A673 (cell line): ENCODE data around the gene PFDN2.

ENCODE experiments used
- EZH2 ChIP-seq: fragments of 200-600 bp; sonication (generic); IDR thresholded peaks from 2 replicates; pipeline ENCODE4 v1.6.1; 2017; ENCODE audit warnings: borderline replicate concordance, low read depth, mild to moderate bottlenecking, mixed read lengths, antibody characterized with exemption, low read length; ENCODE audit not compliant: poor library complexity, severe bottlenecking
- TF ChIP-seq, protein P1 (sequence below): fragments of 300-800, 200-600 bp; sonication (generic); conservative IDR thresholded peaks from 2 replicates; pipeline ENCODE4 v1.5.1; 2017; ENCODE audit warnings: low read depth, mild to moderate bottlenecking, antibody characterized with exemption, low read length, moderate library complexity, mixed read lengths

DNA sequence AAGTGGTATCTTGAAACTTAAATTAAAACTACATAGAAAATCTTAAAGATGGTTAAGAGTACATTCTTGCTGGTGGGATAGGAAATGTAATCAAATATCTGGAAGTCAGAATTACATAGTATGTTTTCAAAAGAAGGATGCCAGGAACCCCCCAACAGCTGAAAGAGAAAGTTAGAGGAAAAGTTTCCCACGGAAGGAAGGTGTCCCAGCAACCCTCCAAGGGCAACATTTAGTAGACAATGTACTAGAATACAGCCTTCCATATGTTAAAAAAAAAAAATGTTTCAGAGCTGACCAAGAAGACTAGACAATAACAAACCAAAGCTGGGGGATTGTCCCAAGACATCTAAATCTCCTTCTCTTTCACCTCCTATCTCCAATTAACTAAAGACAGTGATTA is 12.4 kb upstream of the PFDN2 start:
- TF ChIP-seq, protein P1, sequence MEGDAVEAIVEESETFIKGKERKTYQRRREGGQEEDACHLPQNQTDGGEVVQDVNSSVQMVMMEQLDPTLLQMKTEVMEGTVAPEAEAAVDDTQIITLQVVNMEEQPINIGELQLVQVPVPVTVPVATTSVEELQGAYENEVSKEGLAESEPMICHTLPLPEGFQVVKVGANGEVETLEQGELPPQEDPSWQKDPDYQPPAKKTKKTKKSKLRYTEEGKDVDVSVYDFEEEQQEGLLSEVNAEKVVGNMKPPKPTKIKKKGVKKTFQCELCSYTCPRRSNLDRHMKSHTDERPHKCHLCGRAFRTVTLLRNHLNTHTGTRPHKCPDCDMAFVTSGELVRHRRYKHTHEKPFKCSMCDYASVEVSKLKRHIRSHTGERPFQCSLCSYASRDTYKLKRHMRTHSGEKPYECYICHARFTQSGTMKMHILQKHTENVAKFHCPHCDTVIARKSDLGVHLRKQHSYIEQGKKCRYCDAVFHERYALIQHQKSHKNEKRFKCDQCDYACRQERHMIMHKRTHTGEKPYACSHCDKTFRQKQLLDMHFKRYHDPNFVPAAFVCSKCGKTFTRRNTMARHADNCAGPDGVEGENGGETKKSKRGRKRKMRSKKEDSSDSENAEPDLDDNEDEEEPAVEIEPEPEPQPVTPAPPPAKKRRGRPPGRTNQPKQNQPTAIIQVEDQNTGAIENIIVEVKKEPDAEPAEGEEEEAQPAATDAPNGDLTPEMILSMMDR = no peak
- no peak for TF ChIP-seq EZH2
